GM19193 (cell line): ENCODE measurements around the gene CFAP99.
A peak's percentile ranks its signal among the peaks of the same experiment; 100 is the strongest.

ENCODE experiments used
- POLR2A ChIP-seq: IDR thresholded peaks from 4 replicates; pipeline ENCODE4 v1.6.1; 2011; ENCODE audit not compliant: insufficient read depth, insufficient read length; ENCODE audit errors: extremely low read depth

CFAP99 gene

GRCh38 chr4:2401610-2401983 is 17.2 kb upstream of the CFAP99 start:
- no peak for TF ChIP-seq POLR2A

DNA sequence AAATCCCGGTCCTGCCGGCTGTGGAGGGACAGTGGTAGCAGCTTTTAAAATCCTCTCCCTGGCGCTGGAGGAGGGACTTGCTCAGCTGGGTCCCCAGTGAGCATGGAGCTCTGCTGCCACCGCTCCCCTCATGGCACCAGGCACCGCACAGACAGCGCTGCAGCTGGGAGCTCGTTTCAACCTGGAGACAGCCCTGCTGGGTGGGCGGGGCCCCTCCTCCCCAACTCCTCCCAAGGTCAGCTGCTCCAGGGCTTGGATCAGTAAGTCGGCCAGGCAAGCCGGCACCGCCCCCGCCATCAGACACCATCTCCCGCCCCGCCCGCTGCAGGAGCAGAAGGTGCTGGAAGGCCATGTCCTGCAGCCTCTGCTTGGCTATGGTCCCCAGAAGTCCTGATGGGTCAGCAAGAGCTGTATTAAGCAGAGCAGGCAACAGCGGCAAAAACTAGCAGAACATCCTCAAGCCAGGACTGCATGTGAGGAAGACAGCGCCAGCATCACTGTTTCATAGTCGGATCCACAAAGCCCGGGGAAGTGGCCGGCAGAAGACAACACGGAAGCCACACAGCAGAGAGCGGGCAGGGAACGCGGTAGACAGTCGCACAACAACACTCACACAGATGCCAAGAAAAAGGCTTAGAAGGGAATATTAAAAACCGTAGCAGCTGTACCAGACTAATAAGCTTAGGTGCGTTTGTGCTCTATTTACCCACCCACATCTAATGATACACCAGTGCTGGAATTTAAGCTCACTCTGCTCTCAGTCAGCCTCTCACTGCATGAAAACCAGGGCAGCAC is 16.5 kb upstream of the CFAP99 start:
- no peak for TF ChIP-seq POLR2A

DNA sequence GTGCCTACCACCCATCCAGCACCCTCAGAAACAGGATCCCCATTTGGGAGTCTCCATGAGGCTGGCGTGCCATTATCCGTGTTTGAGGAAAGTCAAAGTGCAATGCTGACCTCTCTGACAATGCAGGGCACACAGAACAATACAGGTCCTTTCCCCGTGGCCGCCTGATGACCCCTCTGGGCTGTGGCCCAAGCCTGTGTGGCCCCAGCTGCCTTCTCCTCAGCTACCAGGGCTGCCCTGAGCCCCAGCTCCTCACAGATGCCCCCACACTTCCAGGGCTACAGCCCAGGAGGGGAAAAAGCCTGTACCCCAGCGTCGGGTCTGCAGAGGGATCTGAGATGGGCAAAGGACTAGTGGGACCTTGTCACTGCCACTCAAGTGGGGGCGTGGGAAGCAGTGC is 15.8 kb upstream of the CFAP99 start:
- TF ChIP-seq POLR2A: no peak

DNA sequence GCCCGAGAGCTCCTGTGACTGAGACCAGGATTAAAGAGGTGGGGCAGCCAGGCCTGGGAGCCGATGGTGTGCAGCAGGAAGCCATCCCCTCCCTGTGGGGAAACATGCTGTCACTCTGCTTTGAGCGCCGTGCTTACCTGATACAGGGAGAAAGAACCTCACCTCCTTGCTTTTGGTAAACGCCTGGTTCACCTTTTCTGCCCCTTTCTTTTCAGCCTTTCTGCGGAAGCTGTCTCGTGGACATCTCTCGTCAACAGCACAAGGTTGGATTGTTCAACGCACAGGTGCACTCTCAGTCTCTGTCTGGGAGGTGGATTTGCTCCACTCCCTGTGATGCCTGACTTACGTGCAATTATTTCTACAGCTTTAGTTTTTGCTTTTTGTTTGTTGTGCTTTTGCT is 12.3 kb upstream of the CFAP99 start:
- TF ChIP-seq POLR2A: no peak

DNA sequence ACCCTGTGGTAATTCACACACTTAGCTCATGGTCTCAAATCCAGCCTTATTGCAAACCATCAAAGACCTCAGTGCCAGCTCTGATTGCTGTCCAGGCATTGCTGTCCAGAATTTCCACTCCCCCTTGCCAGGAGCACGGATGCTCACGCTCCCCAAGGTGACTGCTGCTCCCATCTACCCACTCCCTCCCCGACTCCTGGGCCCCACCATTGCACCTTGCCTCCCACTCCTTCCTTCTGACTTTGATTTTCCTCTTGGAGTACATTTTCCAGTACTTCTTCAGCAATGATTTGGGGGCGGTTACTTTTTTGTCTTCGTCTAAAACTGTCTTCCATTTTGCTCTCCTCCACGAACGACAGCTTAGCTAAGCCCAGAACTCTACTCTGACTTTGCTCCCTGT is 11.8 kb upstream of the CFAP99 start:
- TF ChIP-seq POLR2A: no peak

DNA sequence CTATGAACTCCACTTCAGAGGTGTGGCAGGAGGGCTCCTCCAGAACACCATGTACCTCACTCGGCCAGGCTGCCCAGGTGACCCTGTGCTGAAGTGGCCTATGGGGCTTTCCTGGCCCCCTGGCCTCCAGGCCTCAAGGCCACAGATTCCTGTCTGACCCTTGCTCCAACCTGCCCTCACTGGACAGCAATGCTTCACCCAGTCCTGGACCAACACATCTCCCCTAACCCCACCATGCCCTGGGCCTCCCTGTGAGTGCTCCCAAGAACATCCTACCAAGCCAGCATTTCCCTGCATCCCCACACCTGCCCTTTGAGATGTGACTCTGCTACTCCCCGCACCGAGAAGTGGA is 10.8 kb upstream of the CFAP99 start:
- TF ChIP-seq POLR2A: no peak

DNA sequence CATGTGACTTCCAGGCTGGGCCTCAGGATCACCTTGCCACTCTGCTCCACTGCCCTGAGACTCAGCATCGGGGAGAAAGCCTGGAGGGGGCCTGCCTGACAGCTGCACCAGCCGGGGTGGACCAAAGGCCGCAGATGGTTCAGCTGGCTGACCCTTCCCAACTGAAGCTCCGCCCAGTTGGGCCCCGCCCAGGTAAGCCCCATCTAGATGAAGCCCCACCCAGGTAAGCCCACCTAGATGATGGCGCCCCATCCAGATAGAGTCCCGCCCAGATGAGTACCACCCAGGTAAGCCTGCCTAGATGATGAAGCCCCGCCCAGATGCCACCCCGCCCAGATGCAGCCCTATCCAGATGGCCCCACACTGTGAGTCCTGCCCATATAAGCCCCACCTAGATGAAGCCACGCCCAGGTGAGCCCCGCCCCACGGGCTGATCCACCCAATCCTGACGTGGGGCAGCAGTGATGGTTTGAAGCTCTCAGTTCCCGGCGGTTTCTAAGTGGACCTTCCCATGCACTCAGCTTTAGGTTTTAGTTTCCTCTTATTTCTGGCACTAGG is 10.3 kb upstream of the CFAP99 start:
- TF ChIP-seq POLR2A: no peak

DNA sequence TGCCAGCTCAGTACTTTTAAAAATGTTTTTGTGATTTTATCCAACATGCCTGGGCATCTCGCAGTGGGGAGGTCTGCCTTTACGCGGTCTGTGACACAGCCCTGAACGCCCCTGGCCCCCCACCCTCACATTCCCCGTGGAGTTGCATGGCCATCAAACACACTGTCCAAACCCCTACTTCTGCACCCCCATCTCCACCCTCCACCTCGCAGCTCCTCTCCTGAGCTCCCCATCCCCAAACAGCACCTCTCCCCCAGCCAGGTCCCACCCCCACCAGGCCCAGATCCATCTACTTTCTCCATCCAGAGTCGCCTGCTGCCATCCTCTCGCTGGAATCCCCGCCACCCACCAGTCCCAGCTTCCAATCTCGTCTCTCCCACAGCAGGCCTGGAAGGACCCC is 9.8 kb upstream of the CFAP99 start:
- no peak for TF ChIP-seq POLR2A

DNA sequence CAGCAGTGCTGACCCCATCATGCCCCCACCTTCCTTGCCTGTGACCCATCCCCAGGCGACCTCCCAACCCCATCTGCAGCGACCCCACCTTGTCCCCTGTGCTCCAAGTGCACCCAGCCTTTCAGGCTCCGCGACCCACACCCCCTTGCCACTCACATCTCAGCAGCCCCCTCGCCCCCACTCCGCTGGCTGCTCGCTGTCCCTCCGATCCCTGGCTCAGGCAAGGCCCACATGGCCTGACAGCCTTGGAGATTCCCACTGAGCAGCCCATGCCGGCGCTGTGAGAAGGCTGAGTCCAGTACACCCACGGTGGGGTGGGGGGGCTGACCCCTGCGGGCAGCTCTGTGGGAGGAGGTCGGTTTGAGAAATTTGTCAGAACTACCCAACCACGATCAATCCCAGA is 9.4 kb upstream of the CFAP99 start:
- no peak for TF ChIP-seq POLR2A

GRCh38 chr4:2411786-2412510 is 6.8 kb upstream of the CFAP99 start:
- no peak for TF ChIP-seq POLR2A

- no peak for TF ChIP-seq POLR2A
Observed at GRCh38 chr4:2412534-2412884, 6.2 kb upstream of the CFAP99 start.

DNA sequence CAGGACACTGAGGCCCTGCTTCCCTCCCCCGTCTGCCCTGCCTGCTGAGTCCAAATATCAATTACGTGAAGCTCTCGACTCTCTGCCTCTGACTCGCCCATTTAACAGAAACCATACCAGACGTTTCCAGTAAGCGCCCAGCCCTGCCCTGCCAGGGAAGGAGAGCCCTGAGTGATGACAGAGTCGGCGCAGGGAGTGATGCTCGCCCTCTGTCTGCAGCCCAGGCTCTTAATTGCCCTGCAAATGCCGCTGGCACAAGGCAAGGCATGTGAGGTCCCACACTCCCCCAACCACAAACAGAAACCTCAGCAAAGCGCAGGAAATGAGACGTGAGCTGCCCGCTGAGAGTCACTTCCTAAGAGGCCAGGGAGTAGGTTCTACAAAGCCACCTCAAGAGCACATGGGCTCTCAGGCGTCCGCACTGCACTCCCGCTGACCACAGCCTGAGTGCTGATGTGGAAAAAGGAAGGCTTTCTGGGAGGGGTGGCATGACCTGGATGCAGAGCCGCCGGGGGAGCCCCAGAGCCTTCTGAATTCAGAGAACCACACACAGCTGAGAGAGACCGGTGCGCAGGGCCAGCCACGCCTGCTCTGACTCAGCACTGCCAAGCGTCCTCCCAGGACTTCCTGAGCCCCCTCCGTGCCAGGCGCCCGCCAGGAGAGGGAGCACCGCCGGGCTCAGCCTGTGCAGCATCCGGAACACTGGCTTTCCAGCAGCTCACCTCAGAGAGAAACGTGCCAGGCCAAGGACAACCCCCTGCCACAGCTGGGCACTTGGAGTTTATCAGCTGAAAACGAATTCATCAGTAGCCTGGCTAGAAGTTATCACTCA is 5.7 kb upstream of the CFAP99 start:
- TF ChIP-seq POLR2A: peak; percentile 49

DNA sequence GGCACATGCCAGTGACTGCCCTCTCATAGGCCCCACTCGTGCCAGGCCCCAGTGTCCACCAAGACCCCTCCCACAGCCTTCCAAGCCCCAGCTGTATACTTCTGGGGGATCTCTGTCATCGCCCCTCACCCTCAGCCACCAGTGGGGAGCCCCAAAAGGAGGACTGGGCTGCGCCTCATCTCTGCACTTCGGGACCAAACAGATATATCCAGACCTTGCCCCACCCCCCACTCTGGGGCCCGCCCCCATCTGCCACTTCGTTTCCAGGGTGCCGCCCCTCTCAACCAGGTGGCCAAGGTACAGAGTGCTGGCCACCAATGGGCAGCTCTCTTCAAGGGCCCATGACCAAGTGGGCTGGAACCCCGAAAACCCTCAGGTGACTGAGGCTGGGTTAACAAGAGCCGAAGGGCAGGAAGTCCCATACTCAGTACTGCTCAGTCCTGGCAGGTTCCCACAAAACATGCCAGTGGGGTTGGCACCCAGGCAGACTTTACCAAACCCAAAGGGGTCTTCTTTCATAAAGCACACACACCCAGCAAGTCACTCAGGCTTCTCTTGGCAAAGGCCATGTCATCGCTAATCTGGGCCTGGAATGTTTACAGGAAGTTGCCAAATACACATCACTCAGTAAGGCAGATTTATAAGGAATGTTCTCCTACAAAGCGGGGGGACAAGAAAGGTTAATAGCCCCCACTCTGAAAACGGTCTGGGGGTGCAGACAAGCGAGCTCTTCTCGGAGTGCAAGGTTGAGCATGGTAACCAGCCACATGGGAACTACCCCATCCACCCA is 4.7 kb upstream of the CFAP99 start:
- TF ChIP-seq POLR2A: no peak

GRCh38 chr4:2415213-2415612 is 3.5 kb upstream of the CFAP99 start:
- TF ChIP-seq POLR2A: no peak
